ENCODE measurements around the gene C1orf174. TPM values are rescaled to one million over a fixed set of nuclear protein-coding genes. Genes with fewer than 3 reads are reported as not detected.
A peak's percentile ranks its signal among the peaks of the same experiment; 100 is the strongest.

The C1orf174 gene
- total and polyA plus RNA-seq, 3 donors from 2014 or later, result 22.9 to 29.7 (median 28.8) TPM

- Histone ChIP-seq H3K9me3 (no peaks in the 10 kb centered on the region), H3K4me3 (no peak overlapping the region), H3K36me3 (ENCODE audit: low read depth, missing control alignments) (no peaks in the 10 kb centered on the region), H3K27ac (no peak overlapping the region), H3K4me1 (no peaks in the 10 kb centered on the region), H3K27me3 (no peaks in the 10 kb centered on the region)
- 58 to 82% methylated on average over 8 to 18 of the region's 18 CpGs for WGBS, 2 donors
- intact Hi-C loops (cut with DNase I; ENCODE audit: low total_unique reads), result no loop called here
- no peak for DNase-seq
- TF ChIP-seq, protein P1, sequence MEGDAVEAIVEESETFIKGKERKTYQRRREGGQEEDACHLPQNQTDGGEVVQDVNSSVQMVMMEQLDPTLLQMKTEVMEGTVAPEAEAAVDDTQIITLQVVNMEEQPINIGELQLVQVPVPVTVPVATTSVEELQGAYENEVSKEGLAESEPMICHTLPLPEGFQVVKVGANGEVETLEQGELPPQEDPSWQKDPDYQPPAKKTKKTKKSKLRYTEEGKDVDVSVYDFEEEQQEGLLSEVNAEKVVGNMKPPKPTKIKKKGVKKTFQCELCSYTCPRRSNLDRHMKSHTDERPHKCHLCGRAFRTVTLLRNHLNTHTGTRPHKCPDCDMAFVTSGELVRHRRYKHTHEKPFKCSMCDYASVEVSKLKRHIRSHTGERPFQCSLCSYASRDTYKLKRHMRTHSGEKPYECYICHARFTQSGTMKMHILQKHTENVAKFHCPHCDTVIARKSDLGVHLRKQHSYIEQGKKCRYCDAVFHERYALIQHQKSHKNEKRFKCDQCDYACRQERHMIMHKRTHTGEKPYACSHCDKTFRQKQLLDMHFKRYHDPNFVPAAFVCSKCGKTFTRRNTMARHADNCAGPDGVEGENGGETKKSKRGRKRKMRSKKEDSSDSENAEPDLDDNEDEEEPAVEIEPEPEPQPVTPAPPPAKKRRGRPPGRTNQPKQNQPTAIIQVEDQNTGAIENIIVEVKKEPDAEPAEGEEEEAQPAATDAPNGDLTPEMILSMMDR (IDR thresholded peaks at IDR 0.05), result no peak
- no peak for TF ChIP-seq POLR2A (IDR thresholded peaks at IDR 0.05)
These were observed 34.4 kb downstream of the C1orf174 start for GRCh38 chr1:3865606-3866160.

GRCh38 chr1:3864884-3865283, 35.2 kb downstream of the C1orf174 start:
- Histone ChIP-seq H3K9me3 (no peaks in the 10 kb centered on the region), H3K36me3 (ENCODE audit: low read depth, missing control alignments) (no peaks in the 10 kb centered on the region), H3K27me3 (no peaks in the 10 kb centered on the region), H3K27ac (no peak overlapping the region), H3K4me3 (no peak overlapping the region), H3K4me1 (no peaks in the 10 kb centered on the region)
- 93 to 94% methylated on average over 6 of the region's 6 CpGs for WGBS, 2 donors
- intact Hi-C loops (cut with DNase I; ENCODE audit: low total_unique reads), result no loop called here
- no peak for DNase-seq
- TF ChIP-seq, protein P1 (IDR thresholded peaks at IDR 0.05), result no peak
- TF ChIP-seq POLR2A (IDR thresholded peaks at IDR 0.05), result no peak

GRCh38 chr1:3863231-3863935, 36.7 kb downstream of the C1orf174 start:
- no peak for TF ChIP-seq POLR2A (IDR thresholded peaks at IDR 0.05)
- TF ChIP-seq, protein P1 (IDR thresholded peaks at IDR 0.05), result no peak
- H3K36me3 ChIP-seq (ENCODE audit: low read depth, missing control alignments), result no peaks in the 10 kb centered on the region
- H3K4me1 ChIP-seq, result no peaks in the 10 kb centered on the region
- no peak overlapping the region for H3K27ac ChIP-seq
- intact Hi-C loops (cut with DNase I; ENCODE audit: low total_unique reads), result no loop called here
- no peaks in the 10 kb centered on the region for H3K27me3 ChIP-seq
- no peaks in the 10 kb centered on the region for H3K9me3 ChIP-seq
- DNase-seq, result no peak
- WGBS, 2 donors, result 79 to 86% methylated on average over 12 of the region's 12 CpGs
- no peak overlapping the region for H3K4me3 ChIP-seq

DNA sequence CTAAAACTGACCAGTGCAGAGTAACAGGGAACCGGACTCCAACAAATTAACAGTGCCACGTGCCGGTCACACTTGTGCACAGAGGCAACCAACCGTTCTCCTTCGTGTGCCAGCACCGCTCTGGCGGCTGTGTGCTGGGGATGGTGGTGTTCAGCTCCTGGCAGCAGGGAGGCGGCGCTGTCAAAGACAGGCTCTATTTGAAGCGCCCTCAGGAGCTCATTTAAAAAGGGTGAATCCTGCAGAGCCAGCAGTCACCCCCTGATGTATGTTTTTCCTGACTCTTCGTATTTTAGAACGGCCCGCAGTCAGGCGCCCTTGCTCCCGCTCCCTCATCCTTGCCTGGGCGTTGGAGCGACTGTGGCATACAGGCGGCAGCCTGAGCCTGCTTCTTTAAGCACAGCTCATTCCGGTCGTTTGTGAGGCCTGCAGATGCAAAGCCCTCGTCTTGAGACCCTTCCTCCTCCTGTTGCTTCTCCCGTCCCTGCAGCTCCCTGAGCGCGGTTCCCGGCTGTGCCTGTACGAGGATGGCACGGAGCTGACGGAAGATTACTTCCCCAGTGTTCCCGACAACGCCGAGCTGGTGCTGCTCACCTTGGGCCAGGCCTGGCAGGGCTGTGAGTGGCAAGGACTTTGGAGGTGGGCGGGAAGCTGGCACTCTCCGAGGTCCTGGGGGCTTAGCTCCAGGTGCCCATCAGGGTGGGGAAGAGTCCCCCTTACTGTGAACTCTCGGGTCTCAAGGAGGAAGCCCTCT, 41.7 kb downstream of the C1orf174 start:
- H3K36me3 ChIP-seq (ENCODE audit: low read depth, missing control alignments), result no peaks in the 10 kb centered on the region
- TF ChIP-seq, protein P1 (IDR thresholded peaks at IDR 0.05), result no peak
- TF ChIP-seq POLR2A (IDR thresholded peaks at IDR 0.05), result no peak
- H3K4me1 ChIP-seq, result peaks cover 9% of the 10 kb centered on the region
- intact Hi-C loops (cut with DNase I; ENCODE audit: low total_unique reads), result no loop called here
- no peaks in the 10 kb centered on the region for H3K27me3 ChIP-seq
- H3K9me3 ChIP-seq, result no peaks in the 10 kb centered on the region
- WGBS, 2 donors, result 56 to 58% methylated on average over 22 to 34 of the region's 34 CpGs
- peak overlapping the region in 1 of 2 donors; percentile 87 for H3K4me3 ChIP-seq
- DNase-seq, result no peak
- H3K27ac ChIP-seq, result no peak overlapping the region
